Retinal pigment epithelial cell (primary cell): ENCODE results near the gene SLC52A1.

Experiments
- DNase-seq: peaks from one replicate; pipeline ENCODE4 v3.0.0-alpha.2; 2010; ENCODE audit warnings: low read depth
- H3K4me3 ChIP-seq: 2 replicates; pipeline ENCODE4 v1.5.1; 2011; ENCODE audit warnings: mild to moderate bottlenecking, low read length, control low read depth, moderate library complexity
- TF ChIP-seq, protein P1 (sequence below): conservative IDR thresholded peaks from 2 replicates; pipeline ENCODE4 v1.5.1; 2011; ENCODE audit warnings: low read depth, low read length, control low read depth, inconsistent platforms

Gene SLC52A1

DNA sequence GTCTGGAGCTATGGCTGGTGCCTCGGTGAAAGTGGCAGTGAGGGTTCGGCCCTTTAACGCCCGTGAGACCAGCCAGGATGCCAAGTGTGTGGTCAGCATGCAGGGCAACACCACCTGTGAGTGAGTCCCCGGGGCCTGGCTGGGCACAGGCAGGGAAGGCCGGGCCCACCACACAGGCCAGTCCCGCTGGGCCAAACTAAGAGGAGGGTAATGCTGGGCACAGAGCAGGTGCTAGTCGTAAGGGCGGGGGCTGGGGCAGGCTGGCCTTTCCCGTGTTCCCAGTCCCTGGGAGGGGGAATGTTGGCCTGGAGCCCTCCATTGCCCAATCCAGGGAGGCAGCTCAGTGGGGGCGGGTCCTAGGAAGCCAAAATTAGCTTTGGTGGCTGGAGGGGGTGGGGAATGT is 35.0 kb downstream of the SLC52A1 start:
- no peak for DNase-seq
- H3K4me3 ChIP-seq = no peak overlapping the region
- TF ChIP-seq, protein P1, sequence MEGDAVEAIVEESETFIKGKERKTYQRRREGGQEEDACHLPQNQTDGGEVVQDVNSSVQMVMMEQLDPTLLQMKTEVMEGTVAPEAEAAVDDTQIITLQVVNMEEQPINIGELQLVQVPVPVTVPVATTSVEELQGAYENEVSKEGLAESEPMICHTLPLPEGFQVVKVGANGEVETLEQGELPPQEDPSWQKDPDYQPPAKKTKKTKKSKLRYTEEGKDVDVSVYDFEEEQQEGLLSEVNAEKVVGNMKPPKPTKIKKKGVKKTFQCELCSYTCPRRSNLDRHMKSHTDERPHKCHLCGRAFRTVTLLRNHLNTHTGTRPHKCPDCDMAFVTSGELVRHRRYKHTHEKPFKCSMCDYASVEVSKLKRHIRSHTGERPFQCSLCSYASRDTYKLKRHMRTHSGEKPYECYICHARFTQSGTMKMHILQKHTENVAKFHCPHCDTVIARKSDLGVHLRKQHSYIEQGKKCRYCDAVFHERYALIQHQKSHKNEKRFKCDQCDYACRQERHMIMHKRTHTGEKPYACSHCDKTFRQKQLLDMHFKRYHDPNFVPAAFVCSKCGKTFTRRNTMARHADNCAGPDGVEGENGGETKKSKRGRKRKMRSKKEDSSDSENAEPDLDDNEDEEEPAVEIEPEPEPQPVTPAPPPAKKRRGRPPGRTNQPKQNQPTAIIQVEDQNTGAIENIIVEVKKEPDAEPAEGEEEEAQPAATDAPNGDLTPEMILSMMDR = no peak

DNA sequence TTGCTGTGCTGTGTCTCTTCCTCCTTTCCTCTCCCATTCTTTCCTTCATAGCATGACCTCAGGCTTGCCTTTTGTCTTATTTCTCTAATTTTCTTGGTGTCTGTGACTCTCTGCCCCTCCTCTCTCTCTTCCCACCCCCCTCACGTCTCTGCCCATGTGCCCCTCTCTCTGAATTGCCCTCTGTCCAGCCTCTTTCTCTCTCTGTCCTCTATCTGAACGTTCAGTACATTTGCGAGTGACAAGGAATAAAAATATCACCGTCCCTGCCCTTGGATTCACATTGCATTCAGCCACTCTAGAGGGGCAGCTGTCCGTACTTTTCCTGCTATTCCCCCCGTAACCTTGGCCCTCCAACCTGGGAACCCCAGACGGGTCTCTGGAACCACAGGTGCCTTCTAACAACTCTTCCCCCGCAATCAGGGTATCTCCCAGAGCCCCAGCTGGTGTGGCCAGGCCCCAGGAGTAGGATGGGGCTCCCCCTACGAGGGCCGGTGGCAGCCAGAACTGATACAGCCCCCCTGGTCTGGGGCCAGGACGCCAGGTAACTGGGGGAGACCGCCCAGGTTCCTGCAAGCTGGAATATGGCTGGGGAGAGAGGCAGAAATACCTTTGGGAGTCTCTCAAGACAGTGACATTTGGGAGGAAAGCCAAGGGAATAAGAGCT is 35.7 kb downstream of the SLC52A1 start:
- TF ChIP-seq, protein P1 = no peak
- peak overlapping the region; percentile 96 for H3K4me3 ChIP-seq
- DNase-seq = no peak

DNA sequence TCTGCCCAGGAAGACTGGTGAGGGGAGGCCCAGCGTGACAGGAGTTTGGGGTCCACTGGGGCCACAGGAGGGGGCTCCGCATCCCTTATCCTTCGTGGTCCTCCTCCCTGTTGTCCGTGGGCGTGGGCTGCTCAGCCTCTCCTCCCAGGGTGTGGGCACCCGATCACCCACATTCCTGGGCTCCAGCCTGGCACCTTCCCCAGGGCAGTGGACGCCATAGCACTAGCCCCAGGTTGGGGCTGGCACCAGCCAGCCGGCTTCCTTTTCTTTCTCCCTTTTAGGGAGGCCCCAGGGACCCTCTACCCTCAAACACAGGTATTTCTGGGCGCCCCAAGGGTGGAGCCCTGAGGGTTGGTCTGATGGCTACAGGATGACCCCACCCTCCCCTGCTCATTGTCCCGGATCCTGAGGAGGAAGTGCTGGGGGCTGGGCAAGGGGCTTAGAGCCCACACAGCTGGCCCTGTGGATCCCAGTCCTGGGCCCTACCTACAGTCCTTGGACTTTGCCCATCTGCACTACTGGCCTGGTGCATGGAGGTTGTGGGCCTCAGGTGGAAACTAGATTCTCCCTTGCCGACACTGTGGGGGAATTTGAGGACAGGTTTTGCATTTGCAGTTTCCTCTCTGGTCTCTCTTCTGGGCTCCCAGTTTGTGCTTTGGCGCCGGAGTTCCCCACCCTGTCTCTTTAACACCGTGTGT is 36.3 kb downstream of the SLC52A1 start:
- TF ChIP-seq, protein P1 = no peak
- peak overlapping the region; percentile 96 for H3K4me3 ChIP-seq
- DNase-seq = no peak

DNA sequence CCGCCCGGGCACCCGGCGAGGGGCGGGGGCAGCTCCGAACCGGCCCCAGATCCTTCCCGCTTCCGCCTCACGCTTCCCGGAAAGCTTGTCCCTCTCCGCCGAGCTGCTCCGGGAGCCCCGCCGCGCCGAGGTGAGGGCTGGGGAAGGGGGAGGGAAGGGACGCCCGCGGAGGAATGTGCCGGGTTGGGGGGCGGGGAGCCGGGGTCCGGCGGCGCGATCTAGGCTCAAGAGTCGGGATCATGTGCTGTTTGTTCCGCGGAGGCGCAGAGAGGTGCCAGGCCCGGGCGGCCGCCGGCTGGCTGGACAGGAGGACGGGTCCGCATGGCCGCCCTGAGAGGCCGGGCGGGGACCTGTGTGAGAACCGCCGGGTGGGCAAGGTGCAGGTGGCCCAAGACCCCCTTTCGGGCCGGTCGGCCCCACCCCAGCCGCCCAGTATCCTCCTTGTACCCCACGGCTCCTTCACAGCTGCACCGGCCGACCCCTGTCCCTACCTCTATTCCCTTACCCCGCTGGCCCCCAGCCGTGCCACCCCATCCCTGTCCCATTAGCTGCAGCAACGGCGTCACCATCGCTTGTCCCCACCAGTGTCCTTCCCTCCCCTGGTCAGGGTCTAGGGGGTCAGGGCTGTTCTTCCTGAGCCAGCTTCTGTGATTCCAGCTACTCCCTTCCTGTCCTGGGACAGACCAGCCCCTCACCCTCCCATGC is 37.0 kb downstream of the SLC52A1 start:
- peak overlapping the region; percentile 96 for H3K4me3 ChIP-seq
- TF ChIP-seq, protein P1 = no peak
- no peak for DNase-seq

DNA sequence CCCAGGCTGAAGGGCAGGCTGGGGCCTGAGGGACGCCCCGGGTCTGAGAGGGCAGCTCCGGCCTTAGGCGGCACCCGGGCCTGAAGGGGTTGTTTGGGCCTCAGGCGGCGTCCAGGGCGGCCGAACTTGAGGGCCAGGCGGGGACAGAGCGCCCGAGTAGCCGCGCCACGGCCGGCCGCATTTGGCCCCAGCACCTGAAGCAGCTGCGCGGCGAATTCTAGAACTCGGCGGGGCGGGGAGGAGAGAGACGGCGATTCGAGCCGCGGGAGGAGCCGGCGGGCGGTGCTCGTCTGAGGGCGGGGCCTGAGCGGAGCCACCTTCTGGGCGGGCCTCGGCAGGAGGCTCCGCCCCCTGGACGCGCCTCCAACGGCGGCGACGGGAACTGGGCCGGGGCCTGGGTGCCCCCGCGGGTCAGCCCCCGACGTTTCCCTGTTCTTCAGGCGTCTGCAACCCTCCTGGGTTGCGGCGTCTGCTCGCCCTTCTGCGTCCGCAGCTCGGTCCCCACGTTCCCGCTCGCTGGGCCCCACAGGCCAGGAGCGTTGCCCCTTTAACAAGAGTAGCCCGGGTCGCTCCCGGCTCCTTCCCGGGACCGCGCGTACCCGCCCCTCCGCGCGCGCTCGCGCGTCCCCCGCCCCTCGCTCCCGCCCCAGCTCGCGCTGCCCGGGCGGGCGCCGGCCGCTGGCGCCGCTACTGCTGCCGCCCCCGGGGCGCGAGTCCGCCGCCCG is 37.8 kb downstream of the SLC52A1 start, which contains the start of the genes INCA1 and KIF1C:
Gene INCA1 (minus strand): TSS at position 221 of the 725 bp plus-strand sequence. CDS start 3,085 bp downstream, outside the sequence.
Gene KIF1C (plus strand): TSS at position 649 of the 725 bp plus-strand sequence. CDS start 2,297 bp downstream, outside the sequence.
- TF ChIP-seq, protein P1 = no peak
- DNase-seq = peak; percentile 47
- peak within 1 kb of the TSS; percentile 96 for H3K4me3 ChIP-seq

DNA sequence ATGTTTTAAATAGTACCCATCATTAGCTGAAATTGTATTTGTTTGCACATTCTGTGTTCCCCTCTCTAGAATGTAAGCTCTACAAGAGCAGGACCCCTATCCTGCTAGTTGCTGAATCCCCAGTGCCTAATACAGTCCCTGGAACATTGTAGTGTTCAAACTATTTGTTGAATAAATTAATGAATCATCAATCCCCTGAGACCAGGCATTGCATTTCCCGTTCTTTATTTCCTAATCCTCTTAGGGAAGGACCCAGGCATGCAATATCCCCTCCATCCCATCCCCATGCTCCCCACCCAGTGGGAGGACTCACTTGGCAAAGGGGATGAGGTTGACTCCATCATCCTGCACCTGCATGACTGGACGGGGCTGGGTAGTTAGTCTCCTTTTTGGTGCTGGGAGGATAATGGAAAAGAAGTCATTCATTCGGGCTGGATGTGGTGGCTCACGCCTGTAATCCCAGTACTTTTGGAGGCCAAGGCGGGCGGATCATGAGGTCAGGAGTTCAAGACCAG is 41.1 kb downstream of the SLC52A1 start:
- no peak overlapping the region for H3K4me3 ChIP-seq
- no peak for DNase-seq
- TF ChIP-seq, protein P1 = no peak
